ENCODE measurements around the gene RYR1.
"Not testable (repeated sequence)": the region's sequence is repeated elsewhere in the genome, so short reads cannot be mapped to it uniquely, and the experiment has no call there.

Gene RYR1

GRCh38 chr19:38513762-38514167 lies 80.3 kb downstream of the RYR1 start:
- DNase-seq (ENCODE audit: low read depth, low spot score) = no peak

GRCh38 chr19:38514812-38515633 lies 81.5 kb downstream of the RYR1 start:
- DNase-seq (ENCODE audit: low read depth, low spot score) = no peak

- DNase-seq (ENCODE audit: low read depth, low spot score) = no peak
These were observed 82.4 kb downstream of the RYR1 start for GRCh38 chr19:38515896-38516295.

DNA sequence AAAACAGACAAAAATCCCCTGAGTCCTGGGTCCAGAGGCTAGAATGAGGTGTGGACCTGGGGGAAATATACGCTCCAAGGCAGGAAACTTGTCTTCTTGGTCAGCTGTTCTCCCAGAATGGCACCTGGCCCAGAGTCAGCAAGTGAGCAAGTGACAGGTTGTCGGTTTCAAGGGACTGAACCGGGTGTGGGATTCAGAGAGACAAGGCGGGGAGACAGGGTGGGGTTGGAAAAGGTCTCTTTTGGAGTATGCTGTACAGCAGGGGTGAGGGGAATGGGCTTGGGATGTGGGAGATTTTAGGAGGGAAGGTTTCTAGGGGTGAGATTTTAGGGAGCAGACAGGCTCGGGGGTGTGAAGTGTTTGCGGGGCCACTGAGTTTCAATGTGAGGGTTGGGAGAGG lies 83.3 kb downstream of the RYR1 start:
- no peak for DNase-seq (ENCODE audit: low read depth, low spot score)

GRCh38 chr19:38517321-38517720 lies 83.8 kb downstream of the RYR1 start:
- DNase-seq (ENCODE audit: low read depth, low spot score) = no peak

DNA sequence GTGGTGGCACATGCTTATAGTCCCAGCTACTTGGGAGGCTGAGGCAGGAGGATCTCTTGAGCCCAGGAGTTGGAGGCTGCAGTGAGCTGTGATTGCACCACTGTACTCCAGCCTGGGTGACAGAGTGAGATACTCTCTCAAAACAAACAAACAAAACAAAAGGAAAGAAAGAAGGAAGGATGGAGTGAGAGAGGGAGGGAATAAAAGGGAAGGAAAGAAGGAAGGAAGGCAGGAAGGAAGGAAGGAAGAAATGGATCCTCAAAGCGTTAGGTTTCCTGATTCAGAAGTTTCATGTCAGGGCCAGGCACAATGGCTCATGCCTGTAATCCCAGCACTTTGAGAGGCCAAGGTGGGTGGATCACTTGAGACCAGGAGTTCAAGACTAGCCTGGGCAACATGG lies 84.5 kb downstream of the RYR1 start:
- DNase-seq (ENCODE audit: low read depth, low spot score) = not testable (repeated sequence)

GRCh38 chr19:38519168-38519567 lies 85.7 kb downstream of the RYR1 start:
- DNase-seq (ENCODE audit: low read depth, low spot score) = no peak

- DNase-seq (ENCODE audit: low read depth, low spot score) = no peak
These were observed 86.5 kb downstream of the RYR1 start for GRCh38 chr19:38519988-38520387.

GRCh38 chr19:38522915-38523314 lies 89.4 kb downstream of the RYR1 start:
- no peak for DNase-seq (ENCODE audit: low read depth, low spot score)

DNA sequence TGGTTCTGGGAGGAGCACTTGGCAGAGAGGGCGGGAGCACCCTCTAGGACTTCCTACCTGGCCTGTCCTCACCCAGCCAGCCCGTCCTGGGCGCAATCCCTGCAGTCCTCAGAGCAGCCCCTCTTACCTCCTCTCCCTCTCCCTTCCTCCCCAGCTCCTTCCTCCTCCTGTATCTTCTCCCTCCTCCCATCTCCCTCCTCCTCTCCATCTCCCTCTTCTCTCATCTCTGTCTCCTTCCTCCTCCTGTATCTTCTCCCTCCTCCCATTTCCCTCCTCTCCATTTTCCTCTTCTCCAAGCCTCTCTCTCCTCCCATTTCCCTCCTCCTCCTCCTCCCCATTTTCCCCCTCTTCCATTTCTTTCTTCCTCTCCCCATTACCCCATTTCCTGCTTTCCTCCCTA lies 89.8 kb downstream of the RYR1 start:
- no peak for DNase-seq (ENCODE audit: low read depth, low spot score)

GRCh38 chr19:38524369-38524768 lies 90.9 kb downstream of the RYR1 start:
- DNase-seq (ENCODE audit: low read depth, low spot score) = no peak

GRCh38 chr19:38524994-38525634 lies 91.6 kb downstream of the RYR1 start:
- DNase-seq (ENCODE audit: low read depth, low spot score) = no peak

DNA sequence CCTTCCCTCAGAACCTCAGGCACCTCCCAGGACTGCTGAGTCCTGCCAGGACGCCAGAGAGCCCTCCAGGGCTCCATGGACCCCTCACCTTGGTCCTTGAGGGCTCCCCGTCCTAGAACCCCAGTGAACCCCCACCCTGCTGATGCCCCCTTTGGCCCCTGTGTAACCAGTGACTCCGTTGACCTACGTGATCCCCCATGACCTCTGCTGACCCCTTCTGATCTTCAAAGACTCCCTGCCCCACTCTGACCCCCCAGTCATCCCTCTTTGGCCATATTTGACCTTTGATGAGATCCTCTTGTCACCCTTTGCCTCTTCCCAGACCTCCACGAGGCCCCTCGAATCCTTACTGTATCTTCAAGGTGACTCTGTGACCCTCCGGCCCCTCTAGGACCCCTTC lies 92.9 kb downstream of the RYR1 start:
- DNase-seq (ENCODE audit: low read depth, low spot score) = no peak

GRCh38 chr19:38527466-38528136 lies 94.1 kb downstream of the RYR1 start:
- DNase-seq (ENCODE audit: low read depth, low spot score) = no peak

GRCh38 chr19:38528213-38528755 lies 94.8 kb downstream of the RYR1 start:
- no peak for DNase-seq (ENCODE audit: low read depth, low spot score)

DNA sequence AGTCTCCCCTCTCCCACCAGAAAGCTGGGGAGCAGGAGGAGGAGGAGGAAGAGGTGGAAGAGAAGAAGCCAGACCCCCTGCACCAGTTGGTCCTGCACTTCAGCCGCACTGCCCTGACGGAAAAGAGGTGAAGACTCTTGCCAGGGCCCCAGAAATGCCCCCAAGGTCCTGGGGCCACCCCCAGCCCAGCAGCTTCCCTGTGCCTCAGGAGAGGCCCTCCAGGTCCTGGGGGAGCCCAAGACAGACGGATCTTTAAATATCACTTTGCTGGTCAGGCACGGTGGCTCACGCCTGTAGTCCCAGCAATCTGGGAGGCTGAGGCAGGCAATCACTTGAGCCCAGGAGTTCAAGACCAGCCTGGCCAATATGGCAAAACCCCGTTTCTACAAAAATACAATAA lies 95.4 kb downstream of the RYR1 start:
- no peak for DNase-seq (ENCODE audit: low read depth, low spot score)

- DNase-seq (ENCODE audit: low read depth, low spot score) = no peak
These were observed 98.0 kb downstream of the RYR1 start for GRCh38 chr19:38531515-38531914.

DNA sequence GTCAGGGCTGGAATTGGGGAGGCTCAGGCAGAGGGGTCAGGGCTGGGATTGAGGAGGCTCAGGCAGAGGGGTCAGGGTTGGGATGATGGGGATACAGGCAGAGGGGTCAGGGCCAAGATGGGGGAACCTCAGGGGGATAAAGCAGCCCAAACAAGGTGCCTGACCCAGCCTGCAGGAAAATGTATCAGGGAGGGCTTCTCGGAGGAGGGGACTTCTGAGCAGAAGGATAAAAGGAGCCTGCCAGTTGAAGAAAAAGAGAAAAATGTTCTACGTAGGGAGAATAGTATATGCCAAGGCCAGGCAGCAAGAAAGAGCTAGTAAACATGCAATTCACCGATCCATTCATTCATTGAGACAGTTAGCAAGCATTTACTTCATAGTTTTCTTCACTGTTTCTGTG lies 99.4 kb downstream of the RYR1 start:
- no peak for DNase-seq (ENCODE audit: low read depth, low spot score)

DNA sequence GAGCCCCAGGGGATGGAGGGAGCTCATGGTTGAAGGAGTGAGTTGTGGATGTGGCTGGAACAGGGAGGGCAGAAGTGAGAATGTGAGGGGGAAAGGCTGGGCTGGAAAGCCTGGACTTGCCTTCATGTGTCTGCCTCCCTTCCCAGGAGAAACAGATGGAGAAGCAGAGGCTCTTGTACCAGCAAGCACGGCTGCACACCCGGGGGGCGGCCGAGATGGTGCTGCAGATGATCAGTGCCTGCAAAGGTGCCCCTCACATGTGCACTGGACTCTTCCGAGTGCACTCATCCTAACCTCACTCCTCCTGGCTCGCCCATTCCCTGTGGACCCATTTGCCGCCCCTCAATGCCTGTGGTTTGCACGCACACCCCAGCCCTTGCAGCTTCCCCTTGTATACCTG lies 101.1 kb downstream of the RYR1 start:
- no peak for DNase-seq (ENCODE audit: low read depth, low spot score)

GRCh38 chr19:38535212-38535611 lies 101.7 kb downstream of the RYR1 start:
- no peak for DNase-seq (ENCODE audit: low read depth, low spot score)

DNA sequence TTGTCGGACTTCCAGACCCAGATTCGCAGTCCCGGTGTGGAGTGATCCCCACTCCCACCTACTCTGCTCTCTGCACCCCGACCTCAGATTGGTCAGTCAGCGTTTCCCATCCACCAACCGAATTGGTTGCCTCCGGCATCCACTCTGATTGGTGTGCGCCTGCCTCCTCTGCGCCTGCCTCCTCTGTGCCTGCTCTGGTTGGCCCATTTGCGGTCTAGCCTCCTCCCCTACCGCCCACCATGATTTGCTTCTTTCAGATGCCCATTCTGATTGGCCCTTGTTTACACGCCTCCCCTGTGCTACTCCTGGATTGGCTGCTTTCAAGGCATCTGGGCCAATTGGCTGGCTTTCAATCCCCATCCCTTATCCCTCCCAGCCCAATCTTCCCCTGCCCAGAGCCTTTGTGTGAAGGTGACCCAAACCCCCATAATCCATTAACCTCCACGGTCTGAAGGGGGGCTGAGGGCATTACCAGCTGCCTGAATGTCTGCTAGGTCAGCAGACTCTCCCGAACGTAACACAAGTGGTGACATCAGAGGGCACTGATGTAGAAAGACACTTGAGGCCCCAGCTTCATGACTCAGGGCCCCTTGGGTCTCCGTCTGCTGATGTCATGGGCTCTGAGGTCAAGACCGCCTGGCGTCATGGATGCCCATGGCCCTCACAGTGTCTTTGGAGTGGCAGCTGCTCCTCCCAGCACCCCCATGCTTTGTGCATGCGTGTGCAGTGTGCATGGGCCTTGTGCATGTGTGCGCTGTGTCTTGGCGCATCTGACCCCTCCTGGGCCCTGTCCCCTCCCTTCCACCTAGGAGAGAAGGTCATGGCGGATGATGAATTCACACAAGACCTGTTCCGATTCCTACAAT lies 103.8 kb downstream of the RYR1 start:
- DNase-seq (ENCODE audit: low read depth, low spot score) = no peak

GRCh38 chr19:38538386-38538785 lies 104.9 kb downstream of the RYR1 start:
- DNase-seq (ENCODE audit: low read depth, low spot score) = no peak
